ENCODE measurements around the gene ST14.

DNA sequence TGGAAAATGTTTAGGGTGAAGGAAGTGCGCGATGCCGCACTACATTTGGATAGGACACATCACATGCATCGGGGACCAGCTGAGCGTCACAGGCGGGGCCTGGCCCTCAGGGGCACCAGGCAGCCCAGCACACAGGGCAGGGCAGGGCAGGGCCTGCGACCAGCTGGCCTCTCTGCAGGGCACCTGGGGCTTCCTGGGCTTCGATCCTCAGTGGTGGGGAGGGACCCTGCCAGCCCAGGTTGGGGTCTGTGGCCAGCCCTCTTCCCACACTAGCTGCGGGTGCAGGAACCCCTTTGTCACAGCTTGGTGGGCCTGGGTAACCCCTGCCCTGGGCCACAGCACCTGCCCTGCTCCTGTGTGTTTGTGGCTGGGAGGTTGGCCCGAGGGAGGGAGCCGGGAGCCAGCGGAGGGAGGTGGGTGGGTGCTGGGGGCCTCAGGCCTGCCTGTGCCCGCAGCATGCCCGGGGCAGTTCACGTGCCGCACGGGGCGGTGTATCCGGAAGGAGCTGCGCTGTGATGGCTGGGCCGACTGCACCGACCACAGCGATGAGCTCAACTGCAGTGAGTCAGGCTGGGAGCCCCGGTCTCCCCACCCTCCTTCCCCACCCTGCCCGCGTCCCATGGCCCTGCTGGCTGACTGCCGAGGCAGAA lies 37.9 kb downstream of the ST14 start:
- no peak for TF ChIP-seq GATA3 (IDR thresholded peaks at IDR 0.05; ENCODE audit: low read depth, low read length)
- TF ChIP-seq GATA2 (IDR thresholded peaks at IDR 0.05; ENCODE audit: low read depth, low read length), result no peak

Measured in SH-SY5Y (cell line).